Germinal center (tissue), 1 donor: ENCODE data around the gene ZFC3H1.

Experiments
- DNase-seq: peaks from one replicate; pipeline ENCODE4 v3.0.0; 2012; ENCODE audit warnings: mixed read lengths, low spot score

The ZFC3H1 gene

GRCh38 chr12:71638499-71638898, 25.1 kb downstream of the ZFC3H1 start:
- no peak for DNase-seq

DNA sequence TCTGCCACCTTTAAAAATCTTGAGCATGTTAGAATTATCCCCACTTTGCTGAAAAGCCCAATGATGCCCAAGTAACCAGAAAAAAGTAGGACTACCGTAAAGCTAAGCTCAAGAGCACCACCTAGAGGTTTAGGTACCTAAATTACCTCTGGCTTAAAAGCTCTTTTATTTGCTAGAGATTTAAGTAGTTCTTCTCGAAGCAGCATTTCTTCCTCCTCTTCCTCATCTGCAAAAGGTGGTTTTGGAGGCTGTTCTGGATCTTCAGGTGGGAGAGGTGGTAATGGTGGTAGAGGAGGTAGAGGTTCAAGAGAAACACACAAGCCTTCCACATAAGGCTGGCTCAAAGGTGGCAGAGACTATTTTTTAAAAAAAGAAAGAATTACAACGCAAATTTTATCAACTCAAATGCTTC, 26.9 kb downstream of the ZFC3H1 start:
- DNase-seq = peak; percentile 52

- DNase-seq = no peak
Observed at GRCh38 chr12:71627438-71628002, 36.1 kb downstream of the ZFC3H1 start.

DNA sequence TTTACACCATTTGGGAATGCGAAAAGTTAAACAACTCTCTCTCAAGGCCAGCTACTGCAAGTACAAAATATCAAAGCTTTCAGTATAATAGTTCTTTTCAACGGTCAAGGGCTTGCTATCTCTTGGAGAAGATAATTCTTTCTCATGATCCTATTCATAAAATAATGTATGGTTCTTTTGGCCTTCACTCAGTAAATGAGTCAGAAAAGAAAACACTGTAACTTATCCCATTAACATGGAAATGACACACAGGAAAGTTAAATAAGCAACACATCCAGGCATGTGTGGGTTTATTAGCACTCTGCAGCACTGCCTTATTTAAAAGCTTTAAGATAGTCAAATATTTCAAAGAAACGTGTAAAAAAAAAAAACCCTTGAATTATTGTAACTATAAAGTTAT, 36.9 kb downstream of the ZFC3H1 start:
- no peak for DNase-seq

GRCh38 chr12:71626098-71626497, 37.5 kb downstream of the ZFC3H1 start:
- peak; percentile 8 for DNase-seq

DNA sequence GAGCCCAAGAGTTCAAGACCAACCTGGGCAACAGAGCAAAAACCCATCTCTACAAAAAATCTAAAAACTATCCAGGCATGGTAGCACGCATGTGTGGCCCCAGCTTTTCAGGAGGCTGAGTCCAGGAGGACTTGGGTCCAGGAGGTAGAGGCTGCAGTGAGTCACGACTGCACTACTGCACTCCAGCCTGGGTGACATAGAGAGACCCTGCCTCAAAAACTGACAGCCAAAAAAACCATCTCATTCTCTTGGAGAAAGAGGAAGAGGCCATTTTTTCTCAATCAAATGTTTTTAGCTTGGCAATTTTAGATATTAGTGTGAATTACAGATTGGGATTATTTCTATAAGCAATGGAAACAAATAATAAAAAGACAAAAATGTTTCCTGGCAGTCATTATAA, 38.2 kb downstream of the ZFC3H1 start:
- DNase-seq = no peak

- no peak for DNase-seq
Observed at GRCh38 chr12:71621938-71622337, 41.7 kb downstream of the ZFC3H1 start.

GRCh38 chr12:71610031-71610795, 53.4 kb downstream of the ZFC3H1 start:
- no peak for DNase-seq

DNA sequence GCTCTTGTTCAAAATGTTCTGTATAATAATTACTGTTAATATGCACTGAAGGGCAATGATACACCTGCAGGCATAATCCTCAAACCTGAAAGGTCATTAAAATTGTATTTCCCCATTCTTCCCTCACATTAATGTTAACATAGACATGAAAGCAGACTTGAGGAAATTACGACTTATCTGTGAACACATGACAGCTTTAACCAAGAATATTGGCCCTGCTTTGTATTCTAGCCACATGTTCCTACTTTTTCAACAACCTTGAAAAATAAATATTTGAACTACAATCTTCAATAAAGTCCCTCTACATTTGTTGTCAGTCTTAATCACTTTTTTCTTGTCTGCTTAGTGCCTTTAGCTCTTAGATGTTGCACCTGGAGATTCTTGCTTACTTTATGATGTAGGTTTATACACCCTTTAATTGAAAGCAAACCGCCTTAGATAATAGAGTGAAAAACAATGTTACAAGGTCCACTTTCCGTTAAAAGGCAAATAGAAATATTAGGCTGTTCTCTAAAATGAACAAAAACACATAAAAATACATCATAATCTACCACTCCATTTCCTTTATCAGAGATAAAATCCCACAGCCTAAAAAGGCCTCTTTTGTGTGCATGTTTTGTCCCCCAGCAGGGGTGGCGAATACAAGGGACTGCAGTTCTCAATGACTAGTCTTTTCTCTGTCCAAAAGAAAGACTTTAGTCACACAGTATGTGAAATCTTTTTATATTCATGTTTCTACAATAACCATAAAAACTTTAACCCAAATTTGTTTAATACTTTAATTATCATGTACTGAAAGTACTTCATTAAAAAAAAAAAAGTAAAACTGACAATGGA, 55.9 kb downstream of the ZFC3H1 start:
- no peak for DNase-seq

- no peak for DNase-seq
Observed at GRCh38 chr12:71605039-71605438, 58.6 kb downstream of the ZFC3H1 start.

DNA sequence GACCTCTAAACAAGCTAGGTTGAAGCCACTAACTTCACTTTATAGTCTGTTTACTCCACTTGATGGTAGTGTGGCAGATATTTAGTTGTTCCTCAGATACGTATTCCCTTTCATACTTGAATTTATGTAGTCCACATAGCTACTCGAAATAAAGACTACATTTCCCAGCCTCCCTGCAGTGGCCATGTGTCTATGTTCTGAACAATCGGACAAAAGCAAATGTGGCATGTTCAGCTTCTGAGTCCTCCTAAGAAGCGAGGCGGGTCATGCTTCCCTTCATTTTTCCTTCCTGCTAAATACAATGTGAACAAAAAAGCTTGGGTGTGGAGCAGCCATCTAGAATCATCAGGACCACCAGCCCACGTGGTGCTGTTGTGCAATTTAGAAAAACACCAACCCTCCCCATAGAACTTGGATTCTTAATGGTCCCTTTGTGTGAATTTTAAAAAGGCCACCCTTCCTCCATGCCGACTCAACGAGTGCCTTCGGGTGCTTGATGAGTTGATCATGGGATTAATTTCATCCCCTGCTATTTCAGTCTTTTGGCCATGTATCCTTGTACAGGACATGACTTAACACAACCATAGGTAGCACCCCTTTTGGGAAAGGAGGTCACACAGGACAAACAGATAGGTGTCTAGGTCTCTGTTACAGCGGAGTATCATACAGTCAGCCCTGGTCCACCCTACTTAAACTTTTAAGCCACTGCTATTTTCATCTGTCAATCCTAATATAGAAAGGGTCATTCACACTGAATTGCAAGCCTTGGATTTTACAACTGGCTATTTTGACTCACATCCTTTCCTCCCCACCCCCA, 60.7 kb downstream of the ZFC3H1 start:
- DNase-seq = no peak

DNA sequence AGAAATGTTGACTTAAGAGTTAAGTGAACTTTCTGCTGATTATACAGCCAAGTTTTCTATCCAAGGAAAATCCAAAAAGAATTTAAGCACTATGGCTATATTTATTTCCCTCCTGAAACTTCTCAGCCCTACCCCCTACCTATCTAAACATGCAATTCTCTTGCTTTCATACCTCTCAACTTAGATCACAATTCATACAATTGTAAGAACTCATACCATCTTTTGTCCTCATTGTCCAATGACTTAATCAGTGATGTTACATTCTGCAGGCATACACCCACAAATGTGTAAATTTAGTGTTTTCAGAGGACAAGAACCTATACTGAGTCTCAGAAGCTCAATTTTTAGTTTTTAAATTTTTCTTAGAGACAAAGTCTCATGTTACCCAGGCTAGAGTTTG, 62.1 kb downstream of the ZFC3H1 start:
- DNase-seq = no peak

GRCh38 chr12:71599210-71599609, 64.4 kb downstream of the ZFC3H1 start:
- no peak for DNase-seq

GRCh38 chr12:71594214-71594948, 69.3 kb downstream of the ZFC3H1 start:
- no peak for DNase-seq

GRCh38 chr12:71592841-71593240, 70.8 kb downstream of the ZFC3H1 start:
- DNase-seq = no peak

GRCh38 chr12:71591601-71592000, 72.0 kb downstream of the ZFC3H1 start:
- DNase-seq = no peak

GRCh38 chr12:71589478-71589881, 74.2 kb downstream of the ZFC3H1 start:
- no peak for DNase-seq

DNA sequence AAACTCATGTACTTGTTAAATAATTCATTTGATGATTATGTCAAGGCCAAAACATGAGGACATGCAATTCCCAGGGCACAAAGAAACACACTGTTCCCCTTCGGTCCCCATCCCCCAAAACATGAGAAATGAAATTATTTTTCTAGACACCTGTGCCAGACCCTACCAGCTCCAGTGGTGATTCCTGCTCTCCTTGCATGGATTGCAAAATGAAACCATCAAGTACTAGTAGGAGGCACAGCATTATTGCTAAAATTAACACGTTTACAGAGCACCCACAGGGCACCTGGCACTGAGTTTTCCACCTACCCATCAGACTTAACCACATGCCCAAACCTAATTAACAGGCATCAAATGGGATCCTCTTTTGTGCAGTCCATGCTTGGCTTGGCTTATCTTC, 76.6 kb downstream of the ZFC3H1 start:
- DNase-seq = no peak

- DNase-seq = no peak
Observed at GRCh38 chr12:71585218-71585617, 78.4 kb downstream of the ZFC3H1 start.

DNA sequence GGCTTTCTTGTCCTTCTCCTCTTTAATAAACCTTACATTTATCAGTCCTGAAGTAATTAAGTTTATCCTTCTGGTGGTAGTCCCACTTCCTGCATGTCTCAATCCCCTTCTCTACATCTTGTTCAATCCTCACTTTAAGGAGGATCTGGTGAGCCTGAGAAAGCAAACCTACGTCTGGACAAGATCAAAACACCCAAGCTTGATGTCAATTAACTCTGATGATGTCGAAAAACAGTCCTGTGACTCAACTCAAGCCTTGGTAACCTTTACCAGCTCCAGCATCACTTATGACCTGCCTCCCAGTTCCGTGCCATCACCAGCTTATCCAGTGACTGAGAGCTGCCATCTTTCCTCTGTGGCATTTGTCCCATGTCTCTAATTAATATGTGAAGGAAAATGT, 79.3 kb downstream of the ZFC3H1 start:
- DNase-seq = no peak

DNA sequence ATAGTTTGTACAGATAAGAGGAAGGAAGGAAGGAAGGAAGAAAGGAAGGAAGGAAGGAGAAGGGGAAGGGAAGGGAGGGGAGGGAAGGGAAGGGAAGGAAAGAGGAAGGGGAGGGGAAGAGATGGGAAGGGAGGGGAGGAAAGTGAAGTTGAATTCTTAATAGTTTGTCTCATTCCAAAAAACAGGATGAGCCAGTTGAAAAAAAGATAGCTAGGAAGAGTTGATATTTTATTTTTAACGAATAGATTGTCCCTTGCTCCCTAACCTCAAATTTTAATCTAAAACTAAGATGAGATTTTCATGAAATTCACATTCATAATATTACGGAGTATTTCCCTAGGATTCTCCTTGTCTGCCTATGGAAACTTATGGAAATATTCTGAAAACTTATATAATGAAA, 80.7 kb downstream of the ZFC3H1 start:
- no peak for DNase-seq

DNA sequence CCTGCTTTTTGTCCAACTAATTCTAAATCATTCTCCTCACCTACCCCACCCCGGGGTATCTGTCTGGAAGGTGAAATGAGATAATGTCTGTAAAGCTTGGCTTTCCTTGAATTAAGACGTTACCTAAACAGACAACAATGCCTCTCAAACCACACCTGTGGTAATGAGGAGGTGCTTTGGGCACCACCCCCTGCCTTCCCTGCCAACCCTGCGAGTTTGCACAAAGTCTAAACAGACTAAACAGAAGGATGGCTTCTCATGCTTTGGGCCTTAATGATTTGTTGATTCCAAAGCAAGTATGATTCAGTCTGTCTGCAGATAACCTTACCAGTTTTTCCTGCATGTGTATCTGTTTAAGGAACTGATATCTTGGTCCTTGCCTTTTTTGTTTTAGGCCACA, 82.4 kb downstream of the ZFC3H1 start:
- no peak for DNase-seq
